ENCODE results near the gene STRA8. TPM values are rescaled to one million over a fixed set of nuclear protein-coding genes. Genes with fewer than 3 reads are reported as not detected.
A peak's percentile ranks its signal among the peaks of the same experiment; 100 is the strongest.

STRA8 gene
- total RNA-seq, 2 donors from 2014 or later, result not detected

DNA sequence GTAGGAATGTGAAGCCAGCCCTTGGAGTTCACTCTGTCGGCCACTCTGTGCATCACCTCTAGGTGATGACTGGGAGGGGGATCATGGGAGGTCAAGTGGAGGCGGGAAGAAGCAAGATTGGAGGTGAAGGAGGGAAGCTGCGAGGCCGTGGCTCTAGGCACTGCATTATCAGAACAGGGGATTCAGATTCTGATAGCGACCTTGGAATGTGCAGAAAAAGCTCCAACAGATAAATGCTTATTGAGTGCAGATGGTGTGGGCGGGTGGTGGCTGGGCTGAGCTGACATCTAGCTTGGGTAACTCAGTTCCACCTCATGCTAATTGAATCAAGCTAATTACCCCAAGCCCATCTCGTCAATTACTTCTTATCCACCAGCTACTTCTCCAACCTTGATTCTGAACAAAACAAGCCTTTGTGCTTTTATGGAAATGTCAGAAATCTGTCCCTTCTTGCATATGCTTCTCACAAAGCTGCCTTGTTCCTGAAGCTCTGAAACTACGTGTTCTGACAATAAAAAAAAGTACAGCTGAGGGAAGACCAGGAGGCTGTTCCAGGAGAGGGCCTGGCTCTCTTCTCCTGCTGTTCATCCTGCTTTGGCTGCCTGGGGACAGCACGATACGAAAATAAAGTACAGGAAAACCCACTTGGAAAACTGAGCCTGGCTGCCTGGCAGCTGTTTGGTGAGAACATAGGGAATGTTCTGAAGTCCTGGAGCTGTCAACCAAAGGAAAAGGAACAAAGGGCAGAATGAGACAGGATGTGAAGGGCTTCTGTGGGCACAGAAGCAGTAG lies 27.5 kb downstream of the STRA8 start:
- Histone ChIP-seq H3K36me3 (no peaks in the 10 kb centered on the region), H3K27me3 (replicated peaks; ENCODE audit: insufficient read depth) (no peaks in the 10 kb centered on the region), H3K27ac (peak overlapping the region in 1 of 2 donors; percentile 24), H3K9me3 (no peaks in the 10 kb centered on the region), H3K4me3 (no peak overlapping the region), H3K4me1 (ENCODE audit: control insufficient read depth in 1 of 2, low read depth in 2 of 2) (peaks cover 0 to 19% of the 10 kb centered on the region in 2 donors)
- ATAC-seq (ENCODE audit: insufficient number of reproducible peaks, low FRiP score, low read depth) (no peak), DNase-seq (ENCODE audit: low spot score) (no peak)
- no peak for TF ChIP-seq CTCF (IDR thresholded peaks at IDR 0.05)

- H3K27ac ChIP-seq, result no peak overlapping the region
- ATAC-seq (ENCODE audit: insufficient number of reproducible peaks, low FRiP score, low read depth) (no peak), DNase-seq (ENCODE audit: low spot score) (no peak)
- H3K36me3 ChIP-seq, result no peaks in the 10 kb centered on the region
- TF ChIP-seq CTCF (IDR thresholded peaks at IDR 0.05), result no peak
- H3K4me3 ChIP-seq, result no peak overlapping the region
- H3K27me3 ChIP-seq (replicated peaks; ENCODE audit: insufficient read depth), result no peaks in the 10 kb centered on the region
- H3K4me1 ChIP-seq (ENCODE audit: control insufficient read depth in 1 of 2, low read depth in 2 of 2), result peaks cover 0 to 19% of the 10 kb centered on the region in 2 donors
- no peaks in the 10 kb centered on the region for H3K9me3 ChIP-seq
Observed at GRCh38 chr7:135262623-135263320, 29.1 kb downstream of the STRA8 start.

DNA sequence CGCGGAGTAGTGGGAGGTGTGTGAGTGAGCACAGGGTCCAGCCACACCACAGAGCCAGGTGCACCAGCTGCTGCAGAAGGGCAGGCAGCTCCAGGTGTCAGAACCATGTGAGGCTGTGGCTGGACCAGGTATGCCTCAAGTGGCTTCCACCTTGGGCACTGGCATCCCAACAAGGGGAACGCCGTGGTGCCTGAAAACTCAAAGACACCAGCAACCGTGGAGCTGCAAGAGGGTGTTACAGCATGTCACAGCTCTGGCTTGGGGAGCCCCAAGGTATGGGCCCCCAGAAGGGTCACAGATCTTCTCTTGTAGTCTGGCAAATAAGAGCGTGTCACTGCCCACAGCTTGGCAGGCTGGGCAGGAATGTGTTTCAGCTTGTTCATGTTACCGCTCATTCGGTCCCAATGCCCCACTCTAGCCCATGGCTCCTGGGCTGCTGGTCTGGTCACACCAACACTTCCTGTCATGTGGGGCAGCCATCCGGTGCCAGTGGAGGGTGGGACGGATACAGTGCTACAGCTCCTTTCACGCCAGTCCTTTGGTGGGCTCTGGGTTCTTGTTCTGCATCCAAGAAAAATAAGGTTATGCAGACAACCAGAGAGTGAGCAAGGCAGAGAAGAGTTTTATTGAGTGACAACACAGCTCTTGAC lies 29.8 kb downstream of the STRA8 start:
- H3K27ac ChIP-seq, result no peak overlapping the region

DNA sequence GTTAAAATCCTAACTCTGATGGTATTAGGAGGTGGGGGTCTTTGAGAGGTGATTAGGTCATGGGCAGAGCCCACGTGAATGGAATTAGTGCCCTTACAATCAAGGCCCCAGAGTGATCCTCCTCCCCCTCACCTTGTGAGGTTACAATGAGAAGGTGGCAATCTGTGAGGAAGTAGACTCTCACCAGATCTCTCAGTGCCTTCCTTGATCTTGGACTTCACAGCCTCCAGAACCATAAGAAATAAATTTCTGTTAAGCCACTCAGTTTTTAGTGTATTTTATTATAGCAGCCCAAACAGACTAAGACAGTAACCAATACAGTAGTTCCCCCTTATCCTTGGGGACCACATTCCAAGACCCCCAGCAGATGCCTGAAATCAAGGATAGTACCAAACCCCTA lies 32.0 kb downstream of the STRA8 start:
- DNase-seq (ENCODE audit: low spot score) (no peak), ATAC-seq (ENCODE audit: insufficient number of reproducible peaks, low FRiP score, low read depth) (no peak)
- Histone ChIP-seq H3K9me3 (no peaks in the 10 kb centered on the region), H3K4me3 (no peak overlapping the region), H3K27me3 (replicated peaks; ENCODE audit: insufficient read depth) (no peaks in the 10 kb centered on the region), H3K36me3 (no peaks in the 10 kb centered on the region), H3K27ac (no peak overlapping the region), H3K4me1 (ENCODE audit: control insufficient read depth in 1 of 2, low read depth in 2 of 2) (peaks cover 0 to 11% of the 10 kb centered on the region in 2 donors)
- no peak for TF ChIP-seq CTCF (IDR thresholded peaks at IDR 0.05)

More for the DNA sequence above, 29.8 kb downstream of the STRA8 start:
- Histone ChIP-seq H3K36me3 (no peaks in the 10 kb centered on the region), H3K27me3 (replicated peaks; ENCODE audit: insufficient read depth) (no peaks in the 10 kb centered on the region), H3K9me3 (no peaks in the 10 kb centered on the region), H3K4me3 (no peak overlapping the region), H3K4me1 (ENCODE audit: control insufficient read depth in 1 of 2, low read depth in 2 of 2) (peaks cover 0 to 19% of the 10 kb centered on the region in 2 donors)
- no peak for TF ChIP-seq CTCF (IDR thresholded peaks at IDR 0.05)
- ATAC-seq (ENCODE audit: insufficient number of reproducible peaks, low FRiP score, low read depth), result no peak
- no peak for DNase-seq (ENCODE audit: low spot score)

DNA sequence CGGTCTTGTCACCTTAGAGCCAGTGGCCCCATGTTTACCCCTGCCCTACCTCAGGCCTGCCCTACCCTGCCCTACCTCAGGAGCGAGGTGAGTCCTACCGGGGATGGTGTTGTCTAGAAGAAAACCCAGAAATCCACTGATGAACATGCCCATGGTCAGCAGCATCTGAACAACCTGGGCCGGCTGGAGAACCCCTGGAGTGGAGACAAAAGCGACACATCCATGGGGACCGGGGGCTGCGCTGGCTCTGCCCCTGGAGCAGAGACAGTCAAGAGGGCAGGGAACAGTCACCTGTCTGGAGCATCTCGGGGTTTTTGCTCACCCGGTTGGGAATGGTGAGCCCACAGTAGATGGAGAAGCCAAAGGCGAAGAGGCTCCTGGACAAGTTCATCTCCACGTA lies 36.3 kb downstream of the STRA8 start:
- Histone ChIP-seq H3K4me3 (no peak overlapping the region), H3K36me3 (no peaks in the 10 kb centered on the region), H3K9me3 (no peaks in the 10 kb centered on the region), H3K4me1 (ENCODE audit: control insufficient read depth in 1 of 2, low read depth in 2 of 2) (no peaks in the 10 kb centered on the region), H3K27me3 (replicated peaks; ENCODE audit: insufficient read depth) (no peaks in the 10 kb centered on the region), H3K27ac (no peak overlapping the region)
- no peak for TF ChIP-seq CTCF (IDR thresholded peaks at IDR 0.05)
- no peak for ATAC-seq (ENCODE audit: insufficient number of reproducible peaks, low FRiP score, low read depth)
- DNase-seq (ENCODE audit: low spot score), result no peak

Data from thoracic aorta (tissue), 2 donors.